ENCODE results near the gene NEURL3.

DNA sequence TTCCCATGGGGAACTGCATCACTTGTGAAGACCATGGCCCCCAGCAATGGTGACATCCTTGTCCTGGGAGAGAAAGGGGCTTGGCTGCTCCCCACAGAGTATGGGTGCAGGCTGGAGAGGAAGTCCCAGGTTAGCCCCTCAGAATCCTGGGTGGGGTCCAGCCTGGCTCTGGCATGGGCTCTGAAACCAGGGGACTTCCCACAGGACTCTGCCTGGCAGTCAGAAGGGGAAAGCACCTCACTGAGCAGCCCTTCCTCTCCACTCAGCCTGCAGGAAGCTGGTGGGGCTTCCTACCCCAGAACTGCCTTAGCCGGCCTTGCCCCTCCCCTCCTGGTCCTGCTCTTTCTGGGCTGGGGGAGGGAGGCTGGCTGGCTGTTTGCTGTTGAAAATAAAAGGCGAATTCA lies 3.7 kb downstream of the NEURL3 start:
- TF ChIP-seq FOXP2 (optimal IDR thresholded peaks at IDR 0.05; ENCODE audit: borderline replicate concordance, extremely low read depth, extremely low read length, insufficient read depth) (no peak), SIN3A (IDR thresholded peaks at IDR 0.05; ENCODE audit: borderline replicate concordance, insufficient read depth, low read length) (no peak), POLR2AphosphoS5 (IDR thresholded peaks at IDR 0.05; ENCODE audit: low read depth, low read length) (no peak)

Measured in PFSK-1 (cell line).